NB4 (cell line): ENCODE data around the gene FLRT2.

Experiments
- POLR2A ChIP-seq: IDR thresholded peaks from 2 replicates; pipeline ENCODE4 v1.6.1; 2011; ENCODE audit warnings: mild to moderate bottlenecking; ENCODE audit not compliant: insufficient read length; ENCODE audit errors: extremely low read depth
- TF ChIP-seq, protein P1 (sequence below): IDR thresholded peaks from one replicate; pipeline ENCODE4 v1.5.1; 2012; ENCODE audit warnings: low read depth, low read length
- TF ChIP-seq, protein P2 (sequence below): IDR thresholded peaks from 2 replicates; pipeline ENCODE4 v1.6.1; 2011; ENCODE audit warnings: low read depth, low read length

DNA sequence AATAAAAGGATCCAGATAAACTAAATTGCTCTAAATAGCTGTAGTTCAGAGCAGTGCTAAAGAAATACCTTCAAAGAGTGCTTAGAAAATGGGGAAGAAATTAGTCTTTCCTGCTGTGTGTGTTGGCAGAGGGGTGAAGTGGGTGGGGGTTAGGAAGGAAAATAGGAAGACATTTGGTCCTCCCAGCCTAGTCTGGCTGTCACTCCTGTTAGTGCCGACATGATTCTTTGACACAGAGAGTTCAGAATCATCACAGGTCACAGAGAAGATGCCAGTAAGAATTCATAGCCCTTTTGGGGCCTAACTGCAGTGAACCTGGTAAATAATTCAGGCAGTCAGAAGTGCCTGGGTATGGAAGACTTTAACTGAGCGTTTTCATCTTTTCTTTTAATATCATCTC, 74.8 kb downstream of the FLRT2 start:
- TF ChIP-seq, protein P1, sequence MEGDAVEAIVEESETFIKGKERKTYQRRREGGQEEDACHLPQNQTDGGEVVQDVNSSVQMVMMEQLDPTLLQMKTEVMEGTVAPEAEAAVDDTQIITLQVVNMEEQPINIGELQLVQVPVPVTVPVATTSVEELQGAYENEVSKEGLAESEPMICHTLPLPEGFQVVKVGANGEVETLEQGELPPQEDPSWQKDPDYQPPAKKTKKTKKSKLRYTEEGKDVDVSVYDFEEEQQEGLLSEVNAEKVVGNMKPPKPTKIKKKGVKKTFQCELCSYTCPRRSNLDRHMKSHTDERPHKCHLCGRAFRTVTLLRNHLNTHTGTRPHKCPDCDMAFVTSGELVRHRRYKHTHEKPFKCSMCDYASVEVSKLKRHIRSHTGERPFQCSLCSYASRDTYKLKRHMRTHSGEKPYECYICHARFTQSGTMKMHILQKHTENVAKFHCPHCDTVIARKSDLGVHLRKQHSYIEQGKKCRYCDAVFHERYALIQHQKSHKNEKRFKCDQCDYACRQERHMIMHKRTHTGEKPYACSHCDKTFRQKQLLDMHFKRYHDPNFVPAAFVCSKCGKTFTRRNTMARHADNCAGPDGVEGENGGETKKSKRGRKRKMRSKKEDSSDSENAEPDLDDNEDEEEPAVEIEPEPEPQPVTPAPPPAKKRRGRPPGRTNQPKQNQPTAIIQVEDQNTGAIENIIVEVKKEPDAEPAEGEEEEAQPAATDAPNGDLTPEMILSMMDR = no peak
- no peak for TF ChIP-seq POLR2A
- TF ChIP-seq, protein P2, sequence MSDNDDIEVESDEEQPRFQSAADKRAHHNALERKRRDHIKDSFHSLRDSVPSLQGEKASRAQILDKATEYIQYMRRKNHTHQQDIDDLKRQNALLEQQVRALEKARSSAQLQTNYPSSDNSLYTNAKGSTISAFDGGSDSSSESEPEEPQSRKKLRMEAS = no peak
